ENCODE measurements around the gene ZCCHC7. TPM values are rescaled to one million over a fixed set of nuclear protein-coding genes. Genes with fewer than 3 reads are reported as not detected.

Gene ZCCHC7
- polyA plus RNA-seq, 1 donor from 2014 or later: 10.9 TPM

DNA sequence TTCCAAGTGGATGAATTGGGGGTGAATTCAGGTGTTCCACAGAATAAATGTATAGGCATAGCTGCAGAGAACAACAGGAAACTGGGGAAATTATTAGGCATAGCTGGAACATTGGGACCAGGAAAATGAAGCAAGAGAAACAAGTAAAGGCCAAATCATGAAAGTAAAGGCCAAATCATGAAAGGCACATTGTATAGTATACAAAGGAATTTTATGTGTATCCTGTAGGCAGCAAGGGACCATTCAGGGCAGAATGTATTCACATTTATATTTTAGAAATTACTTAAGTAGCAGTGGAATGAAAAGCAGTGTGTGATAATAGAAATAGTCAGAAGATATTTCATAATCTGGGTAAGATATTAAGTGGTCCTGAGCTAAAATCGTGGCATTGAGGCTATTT is 174.8 kb downstream of the ZCCHC7 start:
- H2AFZ ChIP-seq (ENCODE audit: low read depth, low read length): no peak overlapping the region
- H3K27ac ChIP-seq (ENCODE audit: low read length): no peak overlapping the region
- no peaks in the 10 kb centered on the region for H3K9me3 ChIP-seq (ENCODE audit: low read length)
- H3F3A ChIP-seq (ENCODE audit: insufficient read depth, low read length, poor library complexity, severe bottlenecking): no peaks in the 10 kb centered on the region
- H3K4me3 ChIP-seq (ENCODE audit: low read length): no peak overlapping the region
- H3K79me2 ChIP-seq (replicated peaks; ENCODE audit: insufficient read depth, low read length): no peaks in the 10 kb centered on the region
- no peak overlapping the region for H3K9ac ChIP-seq (ENCODE audit: low read length)
- TF ChIP-seq MXI1 (conservative IDR thresholded peaks at IDR 0.05; ENCODE audit: poor library complexity, severe bottlenecking): no peak
- TF ChIP-seq, protein P1, sequence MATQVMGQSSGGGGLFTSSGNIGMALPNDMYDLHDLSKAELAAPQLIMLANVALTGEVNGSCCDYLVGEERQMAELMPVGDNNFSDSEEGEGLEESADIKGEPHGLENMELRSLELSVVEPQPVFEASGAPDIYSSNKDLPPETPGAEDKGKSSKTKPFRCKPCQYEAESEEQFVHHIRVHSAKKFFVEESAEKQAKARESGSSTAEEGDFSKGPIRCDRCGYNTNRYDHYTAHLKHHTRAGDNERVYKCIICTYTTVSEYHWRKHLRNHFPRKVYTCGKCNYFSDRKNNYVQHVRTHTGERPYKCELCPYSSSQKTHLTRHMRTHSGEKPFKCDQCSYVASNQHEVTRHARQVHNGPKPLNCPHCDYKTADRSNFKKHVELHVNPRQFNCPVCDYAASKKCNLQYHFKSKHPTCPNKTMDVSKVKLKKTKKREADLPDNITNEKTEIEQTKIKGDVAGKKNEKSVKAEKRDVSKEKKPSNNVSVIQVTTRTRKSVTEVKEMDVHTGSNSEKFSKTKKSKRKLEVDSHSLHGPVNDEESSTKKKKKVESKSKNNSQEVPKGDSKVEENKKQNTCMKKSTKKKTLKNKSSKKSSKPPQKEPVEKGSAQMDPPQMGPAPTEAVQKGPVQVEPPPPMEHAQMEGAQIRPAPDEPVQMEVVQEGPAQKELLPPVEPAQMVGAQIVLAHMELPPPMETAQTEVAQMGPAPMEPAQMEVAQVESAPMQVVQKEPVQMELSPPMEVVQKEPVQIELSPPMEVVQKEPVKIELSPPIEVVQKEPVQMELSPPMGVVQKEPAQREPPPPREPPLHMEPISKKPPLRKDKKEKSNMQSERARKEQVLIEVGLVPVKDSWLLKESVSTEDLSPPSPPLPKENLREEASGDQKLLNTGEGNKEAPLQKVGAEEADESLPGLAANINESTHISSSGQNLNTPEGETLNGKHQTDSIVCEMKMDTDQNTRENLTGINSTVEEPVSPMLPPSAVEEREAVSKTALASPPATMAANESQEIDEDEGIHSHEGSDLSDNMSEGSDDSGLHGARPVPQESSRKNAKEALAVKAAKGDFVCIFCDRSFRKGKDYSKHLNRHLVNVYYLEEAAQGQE (IDR thresholded peaks at IDR 0.05; ENCODE audit: borderline replicate concordance): no peak
- TF ChIP-seq RAD21 (conservative IDR thresholded peaks at IDR 0.05): no peak
- no peak for TF ChIP-seq POLR2AphosphoS5 (IDR thresholded peaks at IDR 0.05)
- no peak for TF ChIP-seq EZH2 (IDR thresholded peaks at IDR 0.05; ENCODE audit: borderline replicate concordance, insufficient read depth, low read length, poor library complexity, severe bottlenecking)
- TF ChIP-seq, protein P2, sequence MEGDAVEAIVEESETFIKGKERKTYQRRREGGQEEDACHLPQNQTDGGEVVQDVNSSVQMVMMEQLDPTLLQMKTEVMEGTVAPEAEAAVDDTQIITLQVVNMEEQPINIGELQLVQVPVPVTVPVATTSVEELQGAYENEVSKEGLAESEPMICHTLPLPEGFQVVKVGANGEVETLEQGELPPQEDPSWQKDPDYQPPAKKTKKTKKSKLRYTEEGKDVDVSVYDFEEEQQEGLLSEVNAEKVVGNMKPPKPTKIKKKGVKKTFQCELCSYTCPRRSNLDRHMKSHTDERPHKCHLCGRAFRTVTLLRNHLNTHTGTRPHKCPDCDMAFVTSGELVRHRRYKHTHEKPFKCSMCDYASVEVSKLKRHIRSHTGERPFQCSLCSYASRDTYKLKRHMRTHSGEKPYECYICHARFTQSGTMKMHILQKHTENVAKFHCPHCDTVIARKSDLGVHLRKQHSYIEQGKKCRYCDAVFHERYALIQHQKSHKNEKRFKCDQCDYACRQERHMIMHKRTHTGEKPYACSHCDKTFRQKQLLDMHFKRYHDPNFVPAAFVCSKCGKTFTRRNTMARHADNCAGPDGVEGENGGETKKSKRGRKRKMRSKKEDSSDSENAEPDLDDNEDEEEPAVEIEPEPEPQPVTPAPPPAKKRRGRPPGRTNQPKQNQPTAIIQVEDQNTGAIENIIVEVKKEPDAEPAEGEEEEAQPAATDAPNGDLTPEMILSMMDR (IDR thresholded peaks at IDR 0.05; ENCODE audit: poor library complexity, severe bottlenecking): no peak
- no peak for TF ChIP-seq SMC3 (conservative IDR thresholded peaks at IDR 0.05; ENCODE audit: poor library complexity)
- no peak for TF ChIP-seq TAF1 (IDR thresholded peaks at IDR 0.05; ENCODE audit: low read depth)
- TF ChIP-seq EP300 (conservative IDR thresholded peaks at IDR 0.05; ENCODE audit: poor library complexity, severe bottlenecking): no peak
- no peak overlapping the region for H3K4me2 ChIP-seq (ENCODE audit: low read length)
- H3K27me3 ChIP-seq (ENCODE audit: insufficient read depth, low read depth, low read length): peaks cover 5% of the 10 kb centered on the region
- no peaks in the 10 kb centered on the region for H3K36me3 ChIP-seq (ENCODE audit: insufficient read depth, low read length)
- H4K20me1 ChIP-seq (ENCODE audit: insufficient read depth): no peaks in the 10 kb centered on the region
- H3K9me2 ChIP-seq (ENCODE audit: insufficient read depth, low read length): no peaks in the 10 kb centered on the region

DNA sequence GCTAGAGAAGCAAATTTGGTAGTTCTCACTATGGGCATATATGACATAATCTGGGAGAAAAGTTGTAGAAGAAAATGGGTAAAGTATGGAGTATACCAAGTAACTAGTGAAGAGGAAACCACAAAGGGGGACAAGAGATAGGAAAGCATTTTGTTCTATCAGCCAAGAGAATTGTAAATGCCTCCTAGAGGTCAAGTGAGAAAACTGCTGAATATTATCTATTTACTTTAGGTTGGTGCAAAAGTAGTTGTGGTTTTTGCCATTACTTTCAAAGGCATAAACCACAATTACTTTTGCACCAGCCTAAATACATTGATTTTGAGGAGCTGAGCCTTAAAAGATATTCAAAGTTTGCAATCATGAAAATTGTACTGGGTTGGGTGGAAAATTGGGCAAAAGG is 175.4 kb downstream of the ZCCHC7 start:
- Histone ChIP-seq H3K36me3 (ENCODE audit: insufficient read depth, low read length) (no peaks in the 10 kb centered on the region), H2AFZ (ENCODE audit: low read depth, low read length) (no peak overlapping the region), H3K4me3 (ENCODE audit: low read length) (no peak overlapping the region), H3K79me2 (replicated peaks; ENCODE audit: insufficient read depth, low read length) (no peaks in the 10 kb centered on the region), H3K9me3 (ENCODE audit: low read length) (no peaks in the 10 kb centered on the region), H3K4me2 (ENCODE audit: low read length) (no peak overlapping the region), H3F3A (ENCODE audit: insufficient read depth, low read length, poor library complexity, severe bottlenecking) (no peaks in the 10 kb centered on the region), H3K9ac (ENCODE audit: low read length) (no peak overlapping the region), H4K20me1 (ENCODE audit: insufficient read depth) (no peaks in the 10 kb centered on the region), H3K9me2 (ENCODE audit: insufficient read depth, low read length) (no peaks in the 10 kb centered on the region), H3K27me3 (ENCODE audit: insufficient read depth, low read depth, low read length) (peaks cover 5% of the 10 kb centered on the region), H3K27ac (ENCODE audit: low read length) (no peak overlapping the region)
- TF ChIP-seq TAF1 (IDR thresholded peaks at IDR 0.05; ENCODE audit: low read depth) (no peak), MXI1 (conservative IDR thresholded peaks at IDR 0.05; ENCODE audit: poor library complexity, severe bottlenecking) (no peak), EP300 (conservative IDR thresholded peaks at IDR 0.05; ENCODE audit: poor library complexity, severe bottlenecking) (no peak), POLR2AphosphoS5 (IDR thresholded peaks at IDR 0.05) (no peak), RAD21 (conservative IDR thresholded peaks at IDR 0.05) (no peak), SMC3 (conservative IDR thresholded peaks at IDR 0.05; ENCODE audit: poor library complexity) (no peak), EZH2 (IDR thresholded peaks at IDR 0.05; ENCODE audit: borderline replicate concordance, insufficient read depth, low read length, poor library complexity, severe bottlenecking) (no peak)
- TF ChIP-seq, protein P1 (IDR thresholded peaks at IDR 0.05; ENCODE audit: borderline replicate concordance): no peak
- TF ChIP-seq, protein P2 (IDR thresholded peaks at IDR 0.05; ENCODE audit: poor library complexity, severe bottlenecking): no peak

Measured in neural cell (in vitro differentiated cells).